Measurements from ENCODE around the gene CASKIN1. TPM values are rescaled to one million over a fixed set of nuclear protein-coding genes. Genes with fewer than 3 reads are reported as not detected.

The CASKIN1 gene
- total and polyA plus RNA-seq, 2 of the 8 experiments (the other 6 are each of a cell fraction or from before 2014, with no cell fraction given), result 1.2 to 6.4 TPM

DNA sequence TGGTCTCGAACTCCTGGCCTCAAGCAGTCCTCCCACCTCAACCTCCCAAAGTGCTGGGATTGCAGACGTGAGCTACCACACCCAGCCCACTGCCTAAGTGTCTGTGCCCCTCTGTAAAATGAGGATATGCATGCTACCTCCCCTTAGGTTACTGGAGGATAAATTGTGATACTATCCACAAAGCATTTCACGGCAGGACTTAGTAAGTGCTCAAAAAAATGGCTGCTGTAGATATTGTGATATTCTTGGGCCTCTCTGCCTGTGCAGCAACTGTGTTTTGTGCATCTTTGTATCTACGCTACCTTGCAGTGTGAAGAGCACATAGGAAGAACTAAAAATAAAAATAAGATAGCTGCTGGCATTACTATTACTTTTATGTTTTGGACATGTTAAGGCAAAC lies 1.9 kb upstream of the CASKIN1 start:
- peaks cover 4 to 34% (median 24%) of the 10 kb centered on the region in 4 experiments for H3K27me3 ChIP-seq (replicated peaks in 1 of 4; ENCODE audit: control insufficient read depth in 3 of 4, extremely low read depth in 1 of 4, insufficient read depth in 3 of 4, low read length in 3 of 4)
- POLR2A ChIA-PET (ENCODE audit: partially characterized antibody), result interaction anchor here (0.5 to 6.9 kb wide), 11 partner anchors 8 to 323 kb away, joined by 3 to 63 read pairs (median 6); partner anchors contain the start of genes BRICD5, DNASE1L2, ECI1 and MLST8

More for the DNA sequence above, 1.9 kb upstream of the CASKIN1 start:
- Histone ChIP-seq H3K4me2 (ENCODE audit: insufficient read depth in 1 of 2, low read depth in 2 of 2, low read length in 2 of 2) (no peak overlapping the region), H3K23me2 (ENCODE audit: low read depth, low read length) (peaks cover 8% of the 10 kb centered on the region; the same call in 1 of the 2 replicates), H2BK12ac (ENCODE audit: low read depth, low read length) (no peak overlapping the region), H3K36me3 (ENCODE audit: control insufficient read depth in 2 of 4, insufficient read depth in 4 of 4, low read length in 3 of 4) (no peaks in the 10 kb centered on the region), H3K4me1 (replicated peaks in 1 of 4; ENCODE audit: control insufficient read depth in 3 of 4, insufficient read depth in 4 of 4, low read length in 3 of 4) (peaks cover 0 to 10% (median 3%) of the 10 kb centered on the region in 4 experiments; a peak in 4 of 7 replicates), H2BK15ac (ENCODE audit: low read length) (no peak overlapping the region), H2AK5ac (ENCODE audit: low read depth, low read length) (no peak overlapping the region), H3K9ac (replicated peaks in 1 of 4; ENCODE audit: extremely low read depth in 1 of 4, low read depth in 3 of 4, low read length in 3 of 4) (no peak overlapping the region), H4K20me1 (replicated peaks in 1 of 2; ENCODE audit: control insufficient read depth in 1 of 2, insufficient read depth in 2 of 2, low read length in 2 of 2) (peaks cover 4 to 14% of the 10 kb centered on the region in 2 experiments), H2BK20ac (ENCODE audit: low read length) (no peak overlapping the region), H2BK120ac (replicated peaks; ENCODE audit: low read depth, low read length) (no peak overlapping the region), H2AFZ (ENCODE audit: low read length) (no peak overlapping the region), H3K79me1 (ENCODE audit: low read depth, low read length) (no peaks in the 10 kb centered on the region), H3K27ac (ENCODE audit: low read depth, low read length) (no peak overlapping the region), H3K18ac (ENCODE audit: extremely low read depth, low read length) (no peak overlapping the region), H3K4ac (replicated peaks; ENCODE audit: insufficient read length, low read depth, low read length) (no peak overlapping the region), H4K8ac (ENCODE audit: extremely low read depth, insufficient read depth, low read length) (no peak overlapping the region), H2BK5ac (ENCODE audit: low read depth, low read length) (no peak overlapping the region), H3K14ac (ENCODE audit: insufficient read length) (no peak overlapping the region), H3K23ac (ENCODE audit: insufficient read length) (no peak overlapping the region), H4K91ac (replicated peaks; ENCODE audit: insufficient read length, low read length) (no peak overlapping the region), H4K5ac (ENCODE audit: insufficient read length, low read depth, low read length) (no peak overlapping the region), H3K9me3 (ENCODE audit: insufficient read depth in 2 of 2, low read depth in 1 of 2, low read length in 1 of 2) (no peaks in the 10 kb centered on the region), H3K79me2 (ENCODE audit: control insufficient read depth in 1 of 2, insufficient read depth in 2 of 2, low read length in 2 of 2) (no peaks in the 10 kb centered on the region), H3K56ac (replicated peaks; ENCODE audit: insufficient read length, low read depth, low read length) (no peak overlapping the region), H3K4me3 (ENCODE audit: extremely low read depth in 1 of 4, insufficient read depth in 2 of 4, low read depth in 3 of 4, low read length in 4 of 4) (no peak overlapping the region)
- no peak for FAIRE-seq
- CTCF ChIA-PET (ENCODE audit: partially characterized antibody), result interaction anchor here (0.9 to 2.0 kb wide), 3 partner anchors 10 to 38 kb away, joined by 3 to 6 read pairs (median 6); partner anchors contain the start of gene DNASE1L2
- TF ChIP-seq KDM5A (IDR thresholded peaks at IDR 0.05; ENCODE audit: low read length) (no peak), SUZ12 (IDR thresholded peaks at IDR 0.05; ENCODE audit: low read length) (no peak), RNF2 (IDR thresholded peaks at IDR 0.05; ENCODE audit: borderline replicate concordance, low read depth, low read length, missing control alignments, poor library complexity, severe bottlenecking) (no peak), FOSL1 (IDR thresholded peaks at IDR 0.05; ENCODE audit: insufficient read depth, low read depth, low read length) (no peak), EGR1 (IDR thresholded peaks at IDR 0.05; ENCODE audit: borderline replicate concordance, low read depth, low read length) (no peak), SP1 (IDR thresholded peaks at IDR 0.05; ENCODE audit: low read depth, low read length) (no peak), ZNF274 (IDR thresholded peaks at IDR 0.05; ENCODE audit: borderline replicate concordance, extremely low read depth, low read length) (no peak), SIRT6 (IDR thresholded peaks at IDR 0.05; ENCODE audit: low read length) (no peak), ASH2L (IDR thresholded peaks at IDR 0.05; ENCODE audit: low read length) (no peak)
- DNase-seq (ENCODE audit: low read depth in 1 of 2, low spot score in 2 of 2), result no peak
- WGBS, 2 experiments (ENCODE audit: extremely low coverage in 1 of 2, insufficient coverage in 1 of 2, insufficient read length in 1 of 2, insufficient replicate concordance in 2 of 2, low coverage in 1 of 2, low lambda C conversion rate in 2 of 2, missing lambda C conversion rate in 1 of 2), result 80% methylated on average over 4 of the region's 4 CpGs; no CpG with 5 or more reads in 1 of the 2 experiments

Measured in H1 (cell line).